ENCODE results near the gene FNDC3B. TPM values are rescaled to one million over a fixed set of nuclear protein-coding genes. Genes with fewer than 3 reads are reported as not detected.

FNDC3B gene
- total and polyA plus RNA-seq, 2 of the 8 experiments (the other 6 are each of a cell fraction or from before 2014, with no cell fraction given): 14.1 to 44.4 TPM

- TF ChIP-seq, protein P1, sequence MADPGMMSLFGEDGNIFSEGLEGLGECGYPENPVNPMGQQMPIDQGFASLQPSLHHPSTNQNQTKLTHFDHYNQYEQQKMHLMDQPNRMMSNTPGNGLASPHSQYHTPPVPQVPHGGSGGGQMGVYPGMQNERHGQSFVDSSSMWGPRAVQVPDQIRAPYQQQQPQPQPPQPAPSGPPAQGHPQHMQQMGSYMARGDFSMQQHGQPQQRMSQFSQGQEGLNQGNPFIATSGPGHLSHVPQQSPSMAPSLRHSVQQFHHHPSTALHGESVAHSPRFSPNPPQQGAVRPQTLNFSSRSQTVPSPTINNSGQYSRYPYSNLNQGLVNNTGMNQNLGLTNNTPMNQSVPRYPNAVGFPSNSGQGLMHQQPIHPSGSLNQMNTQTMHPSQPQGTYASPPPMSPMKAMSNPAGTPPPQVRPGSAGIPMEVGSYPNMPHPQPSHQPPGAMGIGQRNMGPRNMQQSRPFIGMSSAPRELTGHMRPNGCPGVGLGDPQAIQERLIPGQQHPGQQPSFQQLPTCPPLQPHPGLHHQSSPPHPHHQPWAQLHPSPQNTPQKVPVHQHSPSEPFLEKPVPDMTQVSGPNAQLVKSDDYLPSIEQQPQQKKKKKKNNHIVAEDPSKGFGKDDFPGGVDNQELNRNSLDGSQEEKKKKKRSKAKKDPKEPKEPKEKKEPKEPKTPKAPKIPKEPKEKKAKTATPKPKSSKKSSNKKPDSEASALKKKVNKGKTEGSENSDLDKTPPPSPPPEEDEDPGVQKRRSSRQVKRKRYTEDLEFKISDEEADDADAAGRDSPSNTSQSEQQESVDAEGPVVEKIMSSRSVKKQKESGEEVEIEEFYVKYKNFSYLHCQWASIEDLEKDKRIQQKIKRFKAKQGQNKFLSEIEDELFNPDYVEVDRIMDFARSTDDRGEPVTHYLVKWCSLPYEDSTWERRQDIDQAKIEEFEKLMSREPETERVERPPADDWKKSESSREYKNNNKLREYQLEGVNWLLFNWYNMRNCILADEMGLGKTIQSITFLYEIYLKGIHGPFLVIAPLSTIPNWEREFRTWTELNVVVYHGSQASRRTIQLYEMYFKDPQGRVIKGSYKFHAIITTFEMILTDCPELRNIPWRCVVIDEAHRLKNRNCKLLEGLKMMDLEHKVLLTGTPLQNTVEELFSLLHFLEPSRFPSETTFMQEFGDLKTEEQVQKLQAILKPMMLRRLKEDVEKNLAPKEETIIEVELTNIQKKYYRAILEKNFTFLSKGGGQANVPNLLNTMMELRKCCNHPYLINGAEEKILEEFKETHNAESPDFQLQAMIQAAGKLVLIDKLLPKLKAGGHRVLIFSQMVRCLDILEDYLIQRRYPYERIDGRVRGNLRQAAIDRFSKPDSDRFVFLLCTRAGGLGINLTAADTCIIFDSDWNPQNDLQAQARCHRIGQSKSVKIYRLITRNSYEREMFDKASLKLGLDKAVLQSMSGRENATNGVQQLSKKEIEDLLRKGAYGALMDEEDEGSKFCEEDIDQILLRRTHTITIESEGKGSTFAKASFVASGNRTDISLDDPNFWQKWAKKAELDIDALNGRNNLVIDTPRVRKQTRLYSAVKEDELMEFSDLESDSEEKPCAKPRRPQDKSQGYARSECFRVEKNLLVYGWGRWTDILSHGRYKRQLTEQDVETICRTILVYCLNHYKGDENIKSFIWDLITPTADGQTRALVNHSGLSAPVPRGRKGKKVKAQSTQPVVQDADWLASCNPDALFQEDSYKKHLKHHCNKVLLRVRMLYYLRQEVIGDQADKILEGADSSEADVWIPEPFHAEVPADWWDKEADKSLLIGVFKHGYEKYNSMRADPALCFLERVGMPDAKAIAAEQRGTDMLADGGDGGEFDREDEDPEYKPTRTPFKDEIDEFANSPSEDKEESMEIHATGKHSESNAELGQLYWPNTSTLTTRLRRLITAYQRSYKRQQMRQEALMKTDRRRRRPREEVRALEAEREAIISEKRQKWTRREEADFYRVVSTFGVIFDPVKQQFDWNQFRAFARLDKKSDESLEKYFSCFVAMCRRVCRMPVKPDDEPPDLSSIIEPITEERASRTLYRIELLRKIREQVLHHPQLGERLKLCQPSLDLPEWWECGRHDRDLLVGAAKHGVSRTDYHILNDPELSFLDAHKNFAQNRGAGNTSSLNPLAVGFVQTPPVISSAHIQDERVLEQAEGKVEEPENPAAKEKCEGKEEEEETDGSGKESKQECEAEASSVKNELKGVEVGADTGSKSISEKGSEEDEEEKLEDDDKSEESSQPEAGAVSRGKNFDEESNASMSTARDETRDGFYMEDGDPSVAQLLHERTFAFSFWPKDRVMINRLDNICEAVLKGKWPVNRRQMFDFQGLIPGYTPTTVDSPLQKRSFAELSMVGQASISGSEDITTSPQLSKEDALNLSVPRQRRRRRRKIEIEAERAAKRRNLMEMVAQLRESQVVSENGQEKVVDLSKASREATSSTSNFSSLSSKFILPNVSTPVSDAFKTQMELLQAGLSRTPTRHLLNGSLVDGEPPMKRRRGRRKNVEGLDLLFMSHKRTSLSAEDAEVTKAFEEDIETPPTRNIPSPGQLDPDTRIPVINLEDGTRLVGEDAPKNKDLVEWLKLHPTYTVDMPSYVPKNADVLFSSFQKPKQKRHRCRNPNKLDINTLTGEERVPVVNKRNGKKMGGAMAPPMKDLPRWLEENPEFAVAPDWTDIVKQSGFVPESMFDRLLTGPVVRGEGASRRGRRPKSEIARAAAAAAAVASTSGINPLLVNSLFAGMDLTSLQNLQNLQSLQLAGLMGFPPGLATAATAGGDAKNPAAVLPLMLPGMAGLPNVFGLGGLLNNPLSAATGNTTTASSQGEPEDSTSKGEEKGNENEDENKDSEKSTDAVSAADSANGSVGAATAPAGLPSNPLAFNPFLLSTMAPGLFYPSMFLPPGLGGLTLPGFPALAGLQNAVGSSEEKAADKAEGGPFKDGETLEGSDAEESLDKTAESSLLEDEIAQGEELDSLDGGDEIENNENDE (IDR thresholded peaks at IDR 0.05; ENCODE audit: insufficient replicate concordance, low read length): no peak
- no peak for TF ChIP-seq CEBPB (IDR thresholded peaks at IDR 0.05; ENCODE audit: low read depth, low read length)
These were observed 236.7 kb downstream of the FNDC3B start (continued) for GRCh38 chr3:172276103-172276502.
